Thoracic aorta (tissue), 2 donors: ENCODE measurements around the gene RTKN. TPM values are rescaled to one million over a fixed set of nuclear protein-coding genes. Genes with fewer than 3 reads are reported as not detected.

Experiments used
- ATAC-seq: fragments of 150-250 bp; one replicate; pipeline ENCODE4 v1.8.0; 2017; ENCODE audit warnings: low read depth; ENCODE audit not compliant: insufficient number of reproducible peaks, low FRiP score
- DNase-seq: peaks from one replicate; pipeline ENCODE4 v3.0.0-alpha.2; 2020; ENCODE audit warnings: low spot score
- H3K27ac ChIP-seq, 2 donors: fragments of 200-600 bp; sonication (generic); 1 replicate in 1 of 2; 2 replicates in 1 of 2; pipeline ENCODE4 v1.5.1; 2016; ENCODE audit warnings: mild to moderate bottlenecking in 2 of 2, moderate library complexity in 2 of 2
- H3K27me3 ChIP-seq: fragments of 200-600 bp; sonication (generic); replicated peaks from 2 replicates; pipeline ENCODE4 v1.6.0; 2016; ENCODE audit warnings: mild to moderate bottlenecking; ENCODE audit not compliant: insufficient read depth
- H3K36me3 ChIP-seq: fragments of 200-600 bp; sonication (generic); one replicate; pipeline ENCODE4 v1.5.1; 2016
- H3K4me1 ChIP-seq, 2 donors: fragments of 200-600 bp; sonication (generic); 1 replicate in 1 of 2; 2 replicates in 1 of 2; pipeline versions ENCODE4 v1.5.1 to v1.6.0; 2016; ENCODE audit warnings: low read depth in 2 of 2, mild to moderate bottlenecking in 1 of 2; ENCODE audit not compliant: control insufficient read depth in 1 of 2
- H3K4me3 ChIP-seq: fragments of 200-600 bp; sonication (generic); 2 replicates; pipeline ENCODE4 v1.5.1; 2016; ENCODE audit warnings: mild to moderate bottlenecking
- H3K9me3 ChIP-seq: fragments of 200-600 bp; sonication (generic); 2 replicates; pipeline ENCODE4 v1.5.1; 2016
- CTCF ChIP-seq: fragments of 200-600 bp; sonication (generic); IDR thresholded peaks from one replicate; pipeline ENCODE4 v1.5.1; 2019; ENCODE audit warnings: antibody characterized with exemption
- total RNA-seq, 2 donors: library from RNA; depleted of rRNA; stranded (reverse); fragments of >200 nt; gene quantifications; one replicate each; pipeline versions ENCODE4 v1.1.0 to v1.2.3, GENCODE V29; 2016

Gene RTKN
- total RNA-seq, 2 donors from 2014 or later, result 23.2 to 25.6 TPM

GRCh38 chr2:74482801-74483674, 41.3 kb upstream of the RTKN start, which contains the start of the genes CCDC142 and TTC31:
TSS of gene CCDC142 (minus strand) at chr2:74482998. CDS start at chr2:74482837, 161 bp downstream.
TSS of gene TTC31 (plus strand) at chr2:74483081. CDS start at chr2:74483096, 15 bp downstream.
- Histone ChIP-seq H3K9me3 (no peaks in the 10 kb centered on the region), H3K27me3 (no peaks in the 10 kb centered on the region), H3K36me3 (peaks cover 17% of the 10 kb centered on the region), H3K4me3 (peak within 1 kb of the TSS; percentile 100), H3K4me1 (peaks cover 23 to 35% of the 10 kb centered on the region in 2 donors), H3K27ac (peak within 1 kb of the TSS; percentile 88 to 94)
- peak; percentile 78 for TF ChIP-seq CTCF
- peak; percentile 95 for DNase-seq
- ATAC-seq, result peak; percentile 100

- no peak for DNase-seq
- Histone ChIP-seq H3K4me3 (peak overlapping the region; percentile 100), H3K9me3 (no peaks in the 10 kb centered on the region), H3K4me1 (peaks cover 23 to 35% of the 10 kb centered on the region in 2 donors), H3K27ac (peak overlapping the region; percentile 88 to 94), H3K36me3 (peaks cover 18% of the 10 kb centered on the region), H3K27me3 (no peaks in the 10 kb centered on the region)
- TF ChIP-seq CTCF, result no peak
- ATAC-seq, result peak; percentile 26
Measured at GRCh38 chr2:74481961-74482800, 40.4 kb upstream of the RTKN start.

GRCh38 chr2:74481431-74481830, 39.7 kb upstream of the RTKN start:
- H3K36me3 ChIP-seq, result peaks cover 13% of the 10 kb centered on the region
- no peaks in the 10 kb centered on the region for H3K27me3 ChIP-seq
- H3K9me3 ChIP-seq, result no peaks in the 10 kb centered on the region
- peak overlapping the region in 1 of 2 donors; percentile 88 for H3K27ac ChIP-seq
- peak overlapping the region; percentile 100 for H3K4me3 ChIP-seq
- H3K4me1 ChIP-seq, result peaks cover 23 to 35% of the 10 kb centered on the region in 2 donors
- TF ChIP-seq CTCF, result no peak
- no peak for ATAC-seq
- DNase-seq, result no peak

- H3K36me3 ChIP-seq, result peaks cover 10% of the 10 kb centered on the region
- DNase-seq, result no peak
- H3K27ac ChIP-seq, result no peak overlapping the region
Measured at GRCh38 chr2:74474899-74475298, 33.2 kb upstream of the RTKN start.

More at GRCh38 chr2:74474899-74475298, 33.2 kb upstream of the RTKN start:
- no peaks in the 10 kb centered on the region for H3K27me3 ChIP-seq
- no peaks in the 10 kb centered on the region for H3K9me3 ChIP-seq
- no peak for ATAC-seq
- peaks cover 13 to 16% of the 10 kb centered on the region in 2 donors for H3K4me1 ChIP-seq
- no peak for TF ChIP-seq CTCF
- no peak overlapping the region for H3K4me3 ChIP-seq
